ENCODE measurements around the gene MPRIP. TPM values are rescaled to one million over a fixed set of nuclear protein-coding genes. Genes with fewer than 3 reads are reported as not detected.
"Not testable (repeated sequence)": the region's sequence is repeated elsewhere in the genome, so short reads cannot be mapped to it uniquely, and the experiment has no call there.

Gene MPRIP
- total and polyA plus RNA-seq, 8 donors, result 80.2 to 518 (median 190) TPM

DNA sequence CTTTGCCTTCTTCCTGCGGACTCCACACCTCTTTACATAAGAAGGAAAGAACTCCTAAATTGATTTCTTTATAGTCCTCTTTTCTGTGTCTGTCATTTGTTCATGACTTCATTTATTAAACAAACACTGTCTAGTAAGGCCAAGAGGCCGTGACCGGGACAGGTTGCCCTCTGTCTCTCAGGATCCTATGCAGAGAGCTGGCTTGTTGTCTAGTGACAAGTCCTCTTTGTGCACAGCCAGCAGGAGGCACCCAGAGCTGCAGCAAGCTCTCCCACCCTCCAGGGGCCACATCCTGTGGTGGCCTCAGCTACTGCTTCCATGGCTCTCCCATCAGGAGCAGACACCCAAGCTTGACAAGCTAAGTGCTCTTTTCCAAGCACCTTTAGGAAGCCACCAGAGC lies 113.3 kb downstream of the MPRIP start:
- intact Hi-C loops (cut with DNase I; ENCODE audit: low total_unique reads), result no loop called here
- no peak overlapping the region for H3K4me3 ChIP-seq
- no peaks in the 10 kb centered on the region for H3K9me3 ChIP-seq
- no peak for TF ChIP-seq POLR2A (IDR thresholded peaks at IDR 0.05)
- TF ChIP-seq EP300 (IDR thresholded peaks at IDR 0.05), result no peak
- TF ChIP-seq, protein P1, sequence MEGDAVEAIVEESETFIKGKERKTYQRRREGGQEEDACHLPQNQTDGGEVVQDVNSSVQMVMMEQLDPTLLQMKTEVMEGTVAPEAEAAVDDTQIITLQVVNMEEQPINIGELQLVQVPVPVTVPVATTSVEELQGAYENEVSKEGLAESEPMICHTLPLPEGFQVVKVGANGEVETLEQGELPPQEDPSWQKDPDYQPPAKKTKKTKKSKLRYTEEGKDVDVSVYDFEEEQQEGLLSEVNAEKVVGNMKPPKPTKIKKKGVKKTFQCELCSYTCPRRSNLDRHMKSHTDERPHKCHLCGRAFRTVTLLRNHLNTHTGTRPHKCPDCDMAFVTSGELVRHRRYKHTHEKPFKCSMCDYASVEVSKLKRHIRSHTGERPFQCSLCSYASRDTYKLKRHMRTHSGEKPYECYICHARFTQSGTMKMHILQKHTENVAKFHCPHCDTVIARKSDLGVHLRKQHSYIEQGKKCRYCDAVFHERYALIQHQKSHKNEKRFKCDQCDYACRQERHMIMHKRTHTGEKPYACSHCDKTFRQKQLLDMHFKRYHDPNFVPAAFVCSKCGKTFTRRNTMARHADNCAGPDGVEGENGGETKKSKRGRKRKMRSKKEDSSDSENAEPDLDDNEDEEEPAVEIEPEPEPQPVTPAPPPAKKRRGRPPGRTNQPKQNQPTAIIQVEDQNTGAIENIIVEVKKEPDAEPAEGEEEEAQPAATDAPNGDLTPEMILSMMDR (IDR thresholded peaks at IDR 0.05), result no peak
- H3K36me3 ChIP-seq, result peaks cover 87 to 100% (median 100%) of the 10 kb centered on the region in 4 donors
- no peak overlapping the region for H3K27ac ChIP-seq
- H3K4me1 ChIP-seq, result peaks cover 7 to 28% (median 17%) of the 10 kb centered on the region in 4 donors
- DNase-seq, result no peak
- 84 to 95% (median 93%) methylated on average over 3 of the region's 3 CpGs for WGBS, 5 donors
- no peaks in the 10 kb centered on the region for H3K27me3 ChIP-seq

DNA sequence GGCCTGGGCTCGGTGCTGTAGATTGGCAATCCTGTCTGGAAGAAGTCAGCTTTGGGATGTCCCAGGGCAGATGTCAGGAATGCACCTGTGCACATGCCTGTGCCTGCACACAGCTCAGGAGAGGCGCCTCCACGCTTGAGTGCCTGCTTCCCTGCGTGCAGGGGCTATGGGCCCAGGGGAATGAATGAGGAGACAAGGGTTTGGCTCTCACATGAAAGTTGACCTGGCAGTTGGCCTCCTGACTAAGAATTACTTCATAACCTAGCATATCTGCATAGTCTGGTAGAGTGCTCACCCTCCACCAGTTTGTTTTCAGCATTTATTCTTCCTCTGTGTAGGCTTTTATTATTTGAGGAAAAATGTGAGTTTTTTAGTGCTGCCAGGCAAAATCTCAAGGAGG lies 113.8 kb downstream of the MPRIP start:
- 85 to 92% (median 88%) methylated on average over 3 to 4 of the region's 4 CpGs for WGBS, 5 donors
- Histone ChIP-seq H3K9me3 (no peaks in the 10 kb centered on the region), H3K4me3 (no peak overlapping the region), H3K27ac (no peak overlapping the region), H3K27me3 (no peaks in the 10 kb centered on the region), H3K4me1 (peaks cover 7 to 23% (median 16%) of the 10 kb centered on the region in 4 donors), H3K36me3 (peaks cover 88 to 100% (median 100%) of the 10 kb centered on the region in 4 donors)
- no peak for TF ChIP-seq POLR2AphosphoS5 (IDR thresholded peaks at IDR 0.05)
- TF ChIP-seq, protein P1 (IDR thresholded peaks at IDR 0.05), result no peak
- no peak for TF ChIP-seq EP300 (IDR thresholded peaks at IDR 0.05)
- no peak for TF ChIP-seq POLR2A (IDR thresholded peaks at IDR 0.05)
- DNase-seq, result no peak
- intact Hi-C loops (cut with DNase I; ENCODE audit: low total_unique reads), result no loop called here

GRCh38 chr17:17156511-17156910 lies 114.3 kb downstream of the MPRIP start:
- TF ChIP-seq POLR2A (IDR thresholded peaks at IDR 0.05) (no peak), EP300 (IDR thresholded peaks at IDR 0.05) (no peak), POLR2AphosphoS5 (IDR thresholded peaks at IDR 0.05) (no peak)
- TF ChIP-seq, protein P1 (IDR thresholded peaks at IDR 0.05), result no peak
- intact Hi-C loops (cut with DNase I; ENCODE audit: low total_unique reads), result no loop called here
- WGBS, 5 donors, result 81 to 87% (median 81%) methylated on average over 10 of the region's 10 CpGs
- no peak for DNase-seq
- no peak overlapping the region for H3K4me3 ChIP-seq
- H3K36me3 ChIP-seq, result peaks cover 88 to 100% (median 100%) of the 10 kb centered on the region in 4 donors
- H3K4me1 ChIP-seq, result peaks cover 5 to 19% (median 12%) of the 10 kb centered on the region in 4 donors
- H3K27me3 ChIP-seq, result no peaks in the 10 kb centered on the region
- H3K27ac ChIP-seq, result no peak overlapping the region
- H3K9me3 ChIP-seq, result no peaks in the 10 kb centered on the region

GRCh38 chr17:17157041-17157440 lies 114.8 kb downstream of the MPRIP start:
- 82 to 92% (median 86%) methylated on average over 6 of the region's 6 CpGs for WGBS, 5 donors
- intact Hi-C loops (cut with DNase I; ENCODE audit: low total_unique reads), result no loop called here
- Histone ChIP-seq H3K27ac (no peak overlapping the region), H3K9me3 (no peaks in the 10 kb centered on the region), H3K4me3 (no peak overlapping the region), H3K4me1 (peaks cover 0 to 13% (median 7%) of the 10 kb centered on the region in 4 donors), H3K27me3 (no peaks in the 10 kb centered on the region), H3K36me3 (peaks cover 91 to 100% (median 100%) of the 10 kb centered on the region in 4 donors)
- TF ChIP-seq EP300 (IDR thresholded peaks at IDR 0.05) (no peak), POLR2AphosphoS5 (IDR thresholded peaks at IDR 0.05) (no peak), POLR2A (IDR thresholded peaks at IDR 0.05) (no peak)
- TF ChIP-seq, protein P1 (IDR thresholded peaks at IDR 0.05), result no peak
- no peak for DNase-seq

- intact Hi-C loops (cut with DNase I; ENCODE audit: low total_unique reads); H3K27me3 ChIP-seq; H3K4me3 ChIP-seq; H3K27ac ChIP-seq; H3K4me1 ChIP-seq; H3K9me3 ChIP-seq; DNase-seq: not testable (repeated sequence)
- peaks cover 85 to 100% (median 100%) of the 10 kb centered on the region in 4 donors for H3K36me3 ChIP-seq
- WGBS, 5 donors, result 94 to 97% (median 95%) methylated on average over 32 to 33 of the region's 33 CpGs
These were observed 116.2 kb downstream of the MPRIP start for GRCh38 chr17:17158506-17158905.
